Spleen (tissue), 11 donors: ENCODE measurements around the gene MCF2L. TPM values are rescaled to one million over a fixed set of nuclear protein-coding genes. Genes with fewer than 3 reads are reported as not detected.

ENCODE experiments used
- DNase-seq: peaks from one replicate; pipeline ENCODE4 v3.0.0-alpha.2; 2020
- H3K27ac ChIP-seq, 8 donors: fragments of 200-600 bp; sonication (generic) in 7 of 8; 1 replicate in 4 of 8; 2 replicates in 4 of 8; pipeline versions ENCODE4 v1.5.0 to v1.8.0; 2016 to 2021; ENCODE audit warnings: inconsistent platforms in 4 of 8, mild to moderate bottlenecking in 4 of 8, moderate library complexity in 1 of 8
- H3K27me3 ChIP-seq, 7 donors: fragments of 200-600 bp; sonication (generic) in 6 of 7; replicated peaks in 1 of 7; 1 replicate in 4 of 7; 2 replicates in 3 of 7; pipeline versions ENCODE4 v1.5.0 to v1.8.0; 2016 to 2021; ENCODE audit warnings: inconsistent platforms in 3 of 7, mild to moderate bottlenecking in 1 of 7
- H3K36me3 ChIP-seq, 6 donors: fragments of 200-600 bp; sonication (generic) in 5 of 6; 1 replicate in 4 of 6; 2 replicates in 2 of 6; pipeline versions ENCODE4 v1.5.0 to v1.8.0; 2016 to 2021; ENCODE audit warnings: inconsistent platforms in 2 of 6
- H3K4me1 ChIP-seq, 6 donors: fragments of 200-600 bp; sonication (generic) in 5 of 6; 1 replicate in 3 of 6; 2 replicates in 3 of 6; pipeline versions ENCODE4 v1.5.0 to v1.8.0; 2016 to 2021; ENCODE audit warnings: inconsistent platforms in 3 of 6
- H3K4me3 ChIP-seq, 8 donors: fragments of 200-600 bp; sonication (generic) in 7 of 8; 1 replicate in 4 of 8; 2 replicates in 4 of 8; pipeline versions ENCODE4 v1.5.0 to v1.8.0; 2016 to 2021; ENCODE audit warnings: inconsistent platforms in 4 of 8, mild to moderate bottlenecking in 4 of 8, moderate library complexity in 2 of 8
- H3K9me3 ChIP-seq, 8 donors: fragments of 200-600 bp; sonication (generic) in 7 of 8; 1 replicate in 4 of 8; 2 replicates in 4 of 8; pipeline versions ENCODE4 v1.5.0 to v1.8.0; 2016 to 2021; ENCODE audit warnings: inconsistent platforms in 4 of 8
- POLR2A ChIP-seq, 3 donors: fragments of 450-650 bp; IDR thresholded peaks; one replicate each; pipeline ENCODE4 v1.5.1; 2017; ENCODE audit warnings: antibody characterized with exemption in 3 of 3, mild to moderate bottlenecking in 1 of 3
- POLR2AphosphoS5 ChIP-seq, 3 donors: sonication (generic); formaldehyde crosslinking; IDR thresholded peaks; one replicate each; pipeline ENCODE4 v1.5.1; 2017; ENCODE audit warnings: antibody characterized with exemption in 3 of 3
- WGBS, 5 donors: extraction: QIAGEN DNeasy Blood & Tissue Kit in 3 of 5; methylation state at CpG; one replicate each; pipeline versions ENCODE4 v1.1.5 to v1.1.7; 2013 to 2018; 5-methylcytosine and 5-hydroxymethylcytosine counted together
- intact Hi-C: fragments of 100-400 bp; cut with DNase I; formaldehyde crosslinking; loops from one replicate; pipeline ENCODE4 v1.15.0; 2023; ENCODE audit warnings: low total_unique reads
- polyA plus RNA-seq, 3 donors: library from polyadenylated mRNA; stranded (reverse); fragments of 200-250 nt; gene quantifications; one replicate each; pipeline ENCODE4 v1.2.1, GENCODE V29; 2013
- total RNA-seq, 7 donors: library from RNA; depleted of rRNA in 3 of 7; stranded (reverse); fragments of >200 nt in 3 of 7; fragmentation: NEBNext Ultra II Directional in 4 of 7; extraction: Animal tissue kit (Norgen Biotek cat#: 25700) in 4 of 7; gene quantifications; one replicate each; pipeline versions ENCODE4 v1.1.0 to v1.2.1, GENCODE V29; 2016 to 2021
- TF ChIP-seq, protein P1 (sequence below), 11 experiments: fragments of 200-600 bp in 7 of 11; fragments of 450-650 bp in 4 of 11; sonication (generic) in 4 of 11; IDR thresholded peaks in 8 of 11; conservative IDR thresholded peaks in 3 of 11; 1 replicate in 7 of 11; 2 replicates in 4 of 11; pipeline versions ENCODE4 v1.4.0 to v1.8.0; 2016 to 2021; ENCODE audit warnings: antibody characterized with exemption in 11 of 11, inconsistent platforms in 4 of 11, mild to moderate bottlenecking in 1 of 11
- donor health status: healthy with polysubstance abuse.
- donor health status: DM: no; HTN: no; CAD: no; lungs with moderate emphysema.
- donor health status: DM: no; HTN: no; CAD: no.
- donor health status: Bipolar disorder and iron deficiency.
- donor health status: healthy.
- donor health status: DM: no; HTN: no; CAD: no.
- donor health status: DM: yes; HTN: yes; CAD: no.

The MCF2L gene
- total and polyA plus RNA-seq, 10 donors = 4.3 to 21.4 (median 13.0) TPM

DNA sequence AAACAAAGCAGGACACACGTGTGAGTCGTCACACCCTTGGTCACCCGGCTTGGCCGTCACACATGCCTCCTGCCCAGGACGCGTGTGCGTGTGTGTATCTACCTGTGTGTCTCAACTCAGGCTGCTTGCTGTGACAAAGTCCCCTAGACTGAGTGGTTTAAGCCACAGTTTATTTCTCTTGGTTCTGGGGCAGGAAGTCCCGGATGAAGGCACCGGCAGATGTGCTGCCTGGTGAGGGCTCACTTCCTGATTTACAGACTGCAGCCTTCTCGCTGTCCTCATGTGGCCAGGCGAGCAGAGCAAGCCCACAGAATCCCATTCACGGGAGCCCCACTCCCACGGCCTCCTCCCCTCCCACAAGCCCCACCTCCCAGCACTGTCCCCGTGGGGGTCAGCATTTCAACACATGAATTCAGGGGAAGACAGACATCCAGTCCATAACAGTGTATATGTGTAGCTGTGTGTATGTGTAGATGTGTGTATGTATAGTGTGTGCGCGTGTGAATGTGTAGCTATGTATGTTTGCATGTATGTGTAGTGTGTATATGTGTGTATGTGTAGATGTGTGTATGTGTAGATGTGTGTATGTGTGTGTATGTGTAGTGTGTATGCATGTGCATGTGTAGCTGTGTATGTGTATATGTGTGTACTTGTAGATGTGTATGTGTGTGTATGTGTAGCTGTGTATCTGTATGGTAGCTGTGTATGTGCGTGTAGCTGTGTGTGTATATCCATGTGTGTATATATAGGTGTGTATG is 51.5 kb downstream of the MCF2L start:
- Histone ChIP-seq H3K4me1 (peaks cover 0 to 20% (median 10%) of the 10 kb centered on the region in 6 donors), H3K4me3 (no peak overlapping the region), H3K27me3 (peaks cover 0 to 12% (median 0%) of the 10 kb centered on the region in 7 donors), H3K36me3 (peaks cover 0 to 22% (median 0%) of the 10 kb centered on the region in 6 donors), H3K9me3 (no peaks in the 10 kb centered on the region), H3K27ac (no peak overlapping the region)
- no peak for DNase-seq
- TF ChIP-seq, protein P1, sequence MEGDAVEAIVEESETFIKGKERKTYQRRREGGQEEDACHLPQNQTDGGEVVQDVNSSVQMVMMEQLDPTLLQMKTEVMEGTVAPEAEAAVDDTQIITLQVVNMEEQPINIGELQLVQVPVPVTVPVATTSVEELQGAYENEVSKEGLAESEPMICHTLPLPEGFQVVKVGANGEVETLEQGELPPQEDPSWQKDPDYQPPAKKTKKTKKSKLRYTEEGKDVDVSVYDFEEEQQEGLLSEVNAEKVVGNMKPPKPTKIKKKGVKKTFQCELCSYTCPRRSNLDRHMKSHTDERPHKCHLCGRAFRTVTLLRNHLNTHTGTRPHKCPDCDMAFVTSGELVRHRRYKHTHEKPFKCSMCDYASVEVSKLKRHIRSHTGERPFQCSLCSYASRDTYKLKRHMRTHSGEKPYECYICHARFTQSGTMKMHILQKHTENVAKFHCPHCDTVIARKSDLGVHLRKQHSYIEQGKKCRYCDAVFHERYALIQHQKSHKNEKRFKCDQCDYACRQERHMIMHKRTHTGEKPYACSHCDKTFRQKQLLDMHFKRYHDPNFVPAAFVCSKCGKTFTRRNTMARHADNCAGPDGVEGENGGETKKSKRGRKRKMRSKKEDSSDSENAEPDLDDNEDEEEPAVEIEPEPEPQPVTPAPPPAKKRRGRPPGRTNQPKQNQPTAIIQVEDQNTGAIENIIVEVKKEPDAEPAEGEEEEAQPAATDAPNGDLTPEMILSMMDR (IDR thresholded peaks at IDR 0.05 in 8 of 11, conservative IDR thresholded peaks at IDR 0.05 in 3 of 11) = no peak
- WGBS, 5 donors = 71 to 78% (median 75%) methylated on average over 14 to 17 of the region's 17 CpGs
- intact Hi-C loops = loop anchor here (5.0 kb wide), 1 partner anchor 73 kb away; no protein-coding TSS in a partner anchor

DNA sequence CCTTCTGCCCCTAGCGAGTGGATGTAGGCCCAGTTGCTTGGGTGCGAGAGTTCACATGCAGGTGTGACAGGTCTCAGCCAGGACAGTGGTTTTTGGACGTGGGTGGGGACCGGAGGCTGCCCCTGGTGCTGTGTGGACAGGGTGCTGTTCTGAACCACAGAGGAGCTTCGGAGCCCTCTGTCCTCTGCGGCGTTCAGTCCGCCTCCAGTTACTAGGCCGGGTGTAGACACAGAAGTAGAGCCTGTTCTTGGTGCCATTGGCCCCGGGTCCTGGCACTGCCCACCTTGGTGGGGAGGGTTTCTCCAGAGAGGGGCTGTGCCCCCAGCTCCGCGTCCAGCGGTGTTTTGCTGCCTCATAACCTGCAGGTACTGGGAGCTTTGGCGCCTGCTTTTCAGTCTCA is 52.4 kb downstream of the MCF2L start:
- H3K27me3 ChIP-seq = peaks cover 0 to 16% (median 0%) of the 10 kb centered on the region in 7 donors
- H3K36me3 ChIP-seq = peaks cover 0 to 13% (median 0%) of the 10 kb centered on the region in 6 donors
- TF ChIP-seq POLR2AphosphoS5 (IDR thresholded peaks at IDR 0.05) (no peak), POLR2A (IDR thresholded peaks at IDR 0.05) (no peak)
- TF ChIP-seq, protein P1 (IDR thresholded peaks at IDR 0.05 in 8 of 11, conservative IDR thresholded peaks at IDR 0.05 in 3 of 11) = no peak
- DNase-seq = no peak
- no peak overlapping the region for H3K27ac ChIP-seq
- intact Hi-C loops = loop anchor here (5.0 kb wide), 1 partner anchor 74 kb away; no protein-coding TSS in a partner anchor
- no peaks in the 10 kb centered on the region for H3K9me3 ChIP-seq
- H3K4me3 ChIP-seq = no peak overlapping the region
- 84 to 98% (median 94%) methylated on average over 5 to 14 of the region's 14 CpGs for WGBS, 5 donors
- peaks cover 0 to 20% (median 10%) of the 10 kb centered on the region in 6 donors for H3K4me1 ChIP-seq

DNA sequence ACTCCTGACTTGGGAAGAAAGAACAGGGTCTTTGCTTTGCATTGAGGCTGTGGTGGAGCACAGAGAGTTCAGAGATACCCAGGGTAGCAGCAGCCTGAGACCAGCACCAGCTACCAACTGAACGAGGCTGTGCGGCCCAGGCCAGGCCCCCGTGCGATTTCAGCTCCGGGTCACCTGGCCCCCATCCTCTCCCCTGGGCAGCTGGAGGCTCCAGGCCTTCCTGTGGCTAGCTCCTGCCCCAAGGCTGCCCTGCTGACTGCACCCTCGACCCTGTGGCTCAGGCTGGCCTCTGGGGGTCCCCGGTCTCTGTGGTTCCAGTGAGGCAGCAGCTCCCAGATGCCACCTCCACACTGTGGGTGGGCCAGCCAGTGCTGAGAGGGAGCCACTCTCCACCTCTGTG is 52.8 kb downstream of the MCF2L start:
- intact Hi-C loops = loop anchor here (5.0 kb wide), 1 partner anchor 75 kb away; no protein-coding TSS in a partner anchor
- Histone ChIP-seq H3K4me3 (no peak overlapping the region), H3K9me3 (no peaks in the 10 kb centered on the region), H3K27me3 (peaks cover 0 to 19% (median 0%) of the 10 kb centered on the region in 7 donors), H3K27ac (no peak overlapping the region), H3K4me1 (peaks cover 0 to 20% (median 10%) of the 10 kb centered on the region in 6 donors), H3K36me3 (peaks cover 0 to 10% (median 0%) of the 10 kb centered on the region in 6 donors)
- no peak for DNase-seq
- TF ChIP-seq POLR2A (IDR thresholded peaks at IDR 0.05) = no peak
- no peak for TF ChIP-seq POLR2AphosphoS5 (IDR thresholded peaks at IDR 0.05)
- TF ChIP-seq, protein P1 (IDR thresholded peaks at IDR 0.05 in 8 of 11, conservative IDR thresholded peaks at IDR 0.05 in 3 of 11) = no peak
- WGBS, 5 donors = 87 to 92% (median 90%) methylated on average over 3 to 7 of the region's 7 CpGs; no CpG with 5 or more reads in 1 of the 5 donors

DNA sequence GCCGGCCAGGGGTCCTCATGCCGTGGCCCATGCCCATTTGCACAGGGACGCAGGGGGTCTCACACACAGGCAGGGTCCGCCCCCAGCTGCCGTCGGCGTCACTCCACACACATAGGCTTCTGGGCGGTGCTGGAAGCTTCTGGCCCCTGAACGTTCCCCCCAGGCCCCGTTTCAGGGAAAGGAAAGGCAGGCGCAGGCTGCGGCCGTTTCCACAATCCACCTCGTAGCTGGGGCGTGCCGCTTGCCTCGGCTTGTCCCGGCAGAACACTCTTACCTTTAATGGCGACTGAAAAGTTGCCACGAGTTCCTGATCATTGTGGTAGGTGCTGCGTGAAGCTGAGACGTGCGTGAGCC is 53.4 kb downstream of the MCF2L start:
- peaks cover 0 to 5% (median 0%) of the 10 kb centered on the region in 6 donors for H3K36me3 ChIP-seq
- DNase-seq = no peak

More for the DNA sequence above, 53.4 kb downstream of the MCF2L start:
- H3K4me3 ChIP-seq = no peak overlapping the region
- H3K27ac ChIP-seq = no peak overlapping the region
- no peak for TF ChIP-seq POLR2A (IDR thresholded peaks at IDR 0.05)
- TF ChIP-seq, protein P1 (IDR thresholded peaks at IDR 0.05 in 8 of 11, conservative IDR thresholded peaks at IDR 0.05 in 3 of 11) = no peak
- TF ChIP-seq POLR2AphosphoS5 (IDR thresholded peaks at IDR 0.05) = no peak
- no peaks in the 10 kb centered on the region for H3K9me3 ChIP-seq
- H3K4me1 ChIP-seq = peaks cover 0 to 20% (median 10%) of the 10 kb centered on the region in 6 donors
- intact Hi-C loops = loop anchor here (5.0 kb wide), 1 partner anchor 75 kb away; no protein-coding TSS in a partner anchor
- H3K27me3 ChIP-seq = peaks cover 0 to 19% (median 0%) of the 10 kb centered on the region in 7 donors
- 61 to 82% (median 80%) methylated on average over 16 to 23 of the region's 23 CpGs for WGBS, 5 donors
